GM21360 (cell line): Measurements from ENCODE around the gene REV3L.
"Not testable (repeated sequence)": the region's sequence is repeated elsewhere in the genome, so short reads cannot be mapped to it uniquely, and the experiment has no call there.

Experiments
- ATAC-seq: cut with Tn5 transposase; IDR thresholded peaks from one replicate; pipeline ENCODE4 v1.9.1; 2021; ENCODE audit warnings: mild to moderate bottlenecking, moderate library complexity; ENCODE audit not compliant: unreplicated experiment

REV3L gene

DNA sequence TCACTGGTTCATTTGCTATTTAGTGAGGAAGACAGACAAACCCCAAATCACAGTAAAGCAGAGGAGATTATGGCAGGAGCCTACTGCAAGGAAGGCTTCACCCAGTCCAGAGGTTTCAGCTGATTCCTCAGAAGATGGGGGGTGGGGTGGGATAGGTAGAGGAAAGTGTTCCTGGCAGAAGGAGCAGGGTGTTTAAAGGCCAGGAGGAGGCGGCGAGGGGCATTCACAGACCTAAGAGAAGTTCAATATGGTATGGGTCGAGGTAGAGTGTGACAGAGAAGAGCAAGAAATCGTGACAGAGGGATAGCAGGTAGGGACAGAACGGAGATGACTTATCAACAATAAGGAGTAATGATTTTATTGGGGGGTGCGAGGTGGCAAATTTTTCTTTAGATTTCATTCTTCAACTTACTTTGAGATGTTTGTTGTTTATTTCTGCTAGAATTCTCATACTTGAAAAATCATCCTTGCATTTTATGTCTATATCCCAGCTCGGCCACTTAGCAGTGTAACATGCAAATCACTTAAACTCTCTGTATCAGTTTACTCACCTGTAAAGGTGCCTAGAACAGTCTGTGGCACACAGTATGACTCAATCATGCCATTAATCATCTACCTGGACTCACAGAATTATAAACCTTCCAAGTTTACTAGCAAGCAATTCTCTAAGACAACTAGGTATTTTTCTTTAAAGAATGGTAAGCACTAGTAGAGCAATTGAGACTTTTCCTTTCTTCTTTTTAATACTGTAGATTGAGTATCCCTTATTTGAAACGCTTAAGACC is 176.7 kb downstream of the REV3L start:
- no peak for ATAC-seq

DNA sequence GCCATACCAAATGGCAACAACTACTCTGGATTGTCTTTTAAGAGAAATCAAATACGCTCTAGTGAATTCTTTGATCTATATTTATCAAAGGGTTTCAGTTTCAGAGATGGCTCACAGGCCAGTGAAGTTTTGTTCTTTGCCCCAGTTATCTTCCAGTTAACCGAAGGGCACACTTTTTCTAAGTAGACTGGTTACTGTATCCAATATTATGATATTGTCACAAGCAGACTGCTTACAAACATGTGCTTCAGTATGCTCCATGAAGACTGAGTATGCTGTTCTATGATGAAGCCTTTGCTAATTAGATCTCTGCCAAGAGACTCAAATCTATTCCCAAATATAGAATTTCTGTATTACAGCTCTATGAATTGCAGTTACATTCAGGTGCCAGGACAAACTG is 181.1 kb downstream of the REV3L start:
- peak; percentile 53 for ATAC-seq

DNA sequence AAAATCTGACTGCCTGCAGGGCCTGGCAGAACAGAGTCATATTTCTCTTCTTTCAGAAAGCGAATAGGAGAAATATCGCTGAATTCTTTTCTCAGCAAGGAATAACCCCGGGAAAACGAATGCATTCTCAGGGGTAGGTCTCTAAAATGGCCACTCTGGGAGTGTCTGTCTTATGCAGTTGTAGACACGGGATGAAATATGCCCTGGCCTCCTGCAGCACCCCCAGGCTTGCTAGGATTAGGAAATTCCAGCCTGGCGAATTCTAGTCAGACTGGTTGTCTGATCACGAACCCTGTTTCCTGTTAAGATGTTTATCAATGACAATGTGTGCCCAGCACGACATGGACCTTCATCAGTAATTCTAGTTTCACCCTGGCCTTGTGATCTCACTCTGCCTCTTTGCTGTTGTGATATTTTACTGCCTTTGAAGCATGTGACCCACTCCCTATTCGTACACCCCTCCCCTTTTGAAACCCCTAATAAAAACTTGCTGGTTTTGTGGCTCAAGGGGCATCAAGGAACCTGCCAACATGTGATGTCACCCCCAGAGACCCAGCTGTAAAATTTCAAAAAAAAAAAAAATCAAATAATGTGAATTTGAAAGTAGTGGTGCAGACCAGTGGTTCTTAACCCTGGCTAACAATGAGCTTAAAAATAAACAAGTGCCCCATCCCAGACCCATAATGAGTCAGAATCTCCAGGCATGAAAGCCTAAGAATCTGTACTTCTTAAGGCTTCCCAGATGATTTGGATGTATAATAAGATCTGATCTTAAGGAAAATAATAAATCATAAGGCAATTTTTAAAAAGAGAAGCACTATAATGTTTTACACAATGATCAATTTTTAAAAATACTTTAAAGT is 181.8 kb downstream of the REV3L start:
- ATAC-seq: not testable (repeated sequence)

DNA sequence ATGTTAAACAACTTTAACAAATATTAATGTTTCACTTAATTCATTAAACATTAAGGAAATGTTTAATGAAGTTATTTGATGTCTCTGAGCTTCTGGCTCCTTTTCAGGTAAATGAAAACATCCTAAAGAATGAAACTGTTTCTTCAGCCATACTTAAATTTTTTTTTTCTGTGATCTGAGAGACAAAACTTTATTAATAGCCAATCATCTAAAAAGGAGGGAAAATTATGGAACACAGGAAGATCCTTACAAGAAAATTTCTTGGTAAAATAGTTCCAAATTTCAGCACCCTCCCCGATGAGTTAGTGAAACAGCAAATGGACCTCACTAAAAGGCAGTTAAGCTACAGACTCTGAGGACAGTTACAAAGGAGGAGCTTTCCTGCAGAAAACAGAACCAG is 185.2 kb downstream of the REV3L start:
- ATAC-seq: no peak

DNA sequence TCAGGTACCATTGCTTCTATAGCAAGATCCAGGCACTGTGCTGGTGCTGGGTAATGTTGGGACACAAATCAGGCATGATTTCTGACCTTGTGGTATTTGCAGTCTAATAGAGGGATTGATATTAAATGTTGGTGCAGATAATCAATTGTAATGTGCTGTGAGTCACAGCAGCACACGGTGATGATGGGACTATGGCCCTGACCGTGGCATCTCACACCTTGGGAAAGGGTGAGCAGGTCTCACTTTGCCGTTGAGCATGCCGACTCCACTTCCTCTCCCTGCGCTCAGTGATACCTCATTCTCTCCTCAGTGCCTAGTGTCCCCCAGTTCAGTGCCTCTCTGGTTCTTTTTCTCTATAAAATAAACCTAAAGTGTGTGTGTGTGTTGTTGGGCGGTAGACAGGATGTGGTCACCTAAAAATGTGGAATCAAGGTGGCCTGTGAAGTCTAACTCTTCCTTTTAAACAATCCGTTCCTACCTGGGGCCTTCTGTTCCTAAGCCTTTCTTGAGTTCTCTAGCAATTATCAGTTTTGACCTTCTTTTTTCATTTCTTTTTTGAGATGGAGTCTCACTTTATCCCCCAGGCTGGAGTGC is 188.5 kb downstream of the REV3L start:
- ATAC-seq: no peak

DNA sequence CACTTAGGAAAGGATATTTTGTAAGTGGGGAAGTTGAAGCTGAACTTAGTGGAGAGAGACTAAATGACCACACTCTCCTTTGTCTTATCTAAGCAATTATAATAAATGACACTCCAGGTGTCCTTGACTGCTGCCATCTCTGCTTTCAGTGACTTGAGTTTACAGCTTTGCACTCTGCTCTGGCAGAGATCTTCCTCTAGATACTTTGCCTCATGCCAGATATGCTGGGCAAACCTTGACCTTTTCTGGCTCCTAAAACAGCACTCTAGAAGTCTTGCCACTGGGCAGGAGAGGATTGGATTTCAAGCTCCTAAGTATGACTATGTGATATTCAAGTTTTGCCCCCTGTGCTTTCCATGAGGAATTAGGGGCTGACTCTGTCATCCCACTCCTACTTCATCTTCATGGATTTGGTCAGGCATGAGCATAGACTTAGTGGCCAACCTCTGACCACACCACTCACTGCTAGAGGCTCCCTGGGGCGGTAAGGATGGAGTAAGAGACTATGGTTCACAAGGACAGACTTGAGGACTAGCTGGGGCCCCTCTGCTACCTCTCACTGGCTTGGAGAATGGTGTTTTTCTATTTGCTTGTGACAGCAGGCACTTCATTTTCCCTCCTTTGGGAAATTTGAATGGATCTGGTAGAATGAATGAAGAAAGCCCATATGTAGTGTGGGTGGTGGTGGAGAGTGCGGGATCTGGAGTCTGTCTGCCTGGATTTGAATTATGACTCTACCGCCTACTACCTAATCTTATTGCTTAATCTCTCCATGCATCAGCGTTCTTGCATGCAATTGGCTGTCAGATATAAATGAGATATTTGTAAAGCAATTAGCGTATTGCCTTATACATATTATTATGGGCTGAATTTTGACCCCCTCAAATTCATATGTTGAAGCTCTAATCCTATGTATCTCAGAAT is 191.4 kb downstream of the REV3L start:
- ATAC-seq: no peak

DNA sequence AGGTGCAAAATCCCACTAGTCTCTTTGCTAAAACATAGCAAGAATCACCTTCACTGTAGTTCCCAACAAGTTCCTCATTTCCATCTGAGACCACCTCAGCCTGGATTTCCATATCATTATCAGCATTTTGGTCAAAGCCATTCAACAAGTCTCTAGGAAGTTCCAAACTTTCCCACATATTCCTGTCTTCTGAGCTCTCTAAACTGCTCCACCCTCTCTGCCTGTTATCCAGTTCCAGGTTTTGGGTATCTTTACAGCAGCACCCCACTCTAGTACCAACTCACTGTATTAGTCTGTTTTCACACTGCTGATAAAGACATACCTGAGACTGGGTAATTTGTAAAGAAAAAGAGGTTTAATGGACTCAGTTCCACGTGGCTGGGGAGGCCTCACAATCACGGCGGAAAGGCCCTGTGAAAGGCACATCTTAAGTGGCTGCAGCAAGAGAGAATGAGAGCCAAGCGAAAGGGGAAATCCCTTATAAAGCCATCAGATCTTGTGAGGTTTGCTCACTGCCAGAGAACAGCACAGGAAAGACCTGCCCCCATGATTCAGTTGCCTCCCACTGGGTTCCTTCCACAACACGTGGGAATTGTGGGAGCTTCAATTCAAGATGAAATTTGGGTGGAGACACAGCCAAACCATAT is 192.2 kb downstream of the REV3L start:
- not testable (repeated sequence) for ATAC-seq

DNA sequence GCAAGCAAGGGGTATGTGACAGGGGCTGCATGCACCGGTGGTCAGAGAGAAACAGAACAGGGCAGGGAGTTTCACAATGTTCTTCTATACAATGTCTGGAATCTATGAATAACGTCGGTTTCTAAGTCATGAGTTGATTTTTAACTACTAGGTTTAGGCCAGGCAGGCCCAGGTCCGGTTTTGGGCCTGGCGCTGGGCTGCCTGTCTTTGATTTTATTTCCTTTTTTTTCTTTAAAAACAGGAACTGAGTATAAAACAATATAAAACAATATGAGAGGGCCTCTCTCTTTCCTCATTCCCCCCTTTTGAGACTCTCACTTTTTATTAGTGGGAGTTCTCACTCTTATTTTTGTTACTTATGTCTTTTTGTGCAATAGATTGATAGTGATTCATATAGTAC is 198.7 kb downstream of the REV3L start:
- ATAC-seq: not testable (repeated sequence)

DNA sequence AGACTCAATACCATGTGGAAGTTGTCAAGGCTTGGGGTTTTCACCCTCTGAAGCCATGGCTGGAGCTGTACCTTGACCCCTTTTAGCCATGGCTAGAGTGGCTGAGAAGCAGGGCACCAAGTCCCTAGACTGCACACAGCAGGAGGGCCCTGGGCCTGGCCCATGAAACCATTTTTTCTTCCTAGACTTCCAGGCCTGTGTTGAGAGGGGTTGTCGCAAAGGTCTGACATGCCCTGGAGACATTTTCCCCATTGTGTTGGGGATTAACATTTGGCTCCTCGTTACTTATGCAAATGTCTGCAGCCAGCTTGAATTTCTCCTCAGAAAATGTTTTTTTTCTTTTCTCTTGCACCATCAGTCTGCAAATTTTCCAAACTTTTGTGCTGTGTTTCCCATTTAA is 199.3 kb downstream of the REV3L start:
- no peak for ATAC-seq

DNA sequence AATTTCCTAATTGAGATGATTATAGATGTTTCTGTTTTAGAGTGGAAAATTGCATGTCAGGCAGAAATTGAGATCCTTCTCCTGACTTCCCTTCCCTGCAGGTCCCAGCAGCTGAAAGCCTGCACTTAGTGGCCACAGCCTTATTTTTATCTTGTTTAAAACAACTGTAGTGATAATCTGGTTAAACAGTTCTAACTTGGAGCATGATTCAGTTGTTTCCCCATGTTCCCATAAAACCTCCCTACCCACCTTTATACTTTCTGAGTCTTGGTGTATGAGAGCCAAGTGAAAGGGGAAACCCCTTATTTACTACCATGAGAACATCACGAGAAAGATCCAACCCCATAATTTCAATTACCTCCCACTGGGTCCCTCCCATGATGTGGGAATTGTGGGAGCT is 200.5 kb downstream of the REV3L start:
- no peak for ATAC-seq

DNA sequence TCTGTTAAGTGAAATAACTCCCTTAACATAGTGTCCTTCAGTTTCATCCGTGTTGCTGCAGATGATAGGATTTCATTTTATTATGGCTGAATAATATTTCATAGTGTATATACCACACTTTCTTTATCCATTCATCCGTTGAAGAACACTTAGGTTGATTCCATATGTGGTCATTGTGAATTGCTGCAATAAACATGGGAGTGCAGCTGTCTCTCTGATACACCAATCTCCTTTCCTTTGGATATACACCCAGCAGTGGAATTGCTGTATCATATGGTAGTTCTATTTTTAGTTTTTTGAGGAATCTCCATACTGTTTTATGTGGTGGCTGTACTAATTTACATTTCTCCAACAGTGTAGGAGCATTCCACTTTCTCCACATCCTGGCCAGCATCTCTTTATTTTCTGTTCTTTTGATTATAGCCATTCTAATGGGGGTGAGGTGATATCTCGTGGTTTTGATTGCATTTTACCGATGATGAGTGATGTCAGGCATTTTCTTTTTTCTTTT is 202.5 kb downstream of the REV3L start:
- no peak for ATAC-seq

DNA sequence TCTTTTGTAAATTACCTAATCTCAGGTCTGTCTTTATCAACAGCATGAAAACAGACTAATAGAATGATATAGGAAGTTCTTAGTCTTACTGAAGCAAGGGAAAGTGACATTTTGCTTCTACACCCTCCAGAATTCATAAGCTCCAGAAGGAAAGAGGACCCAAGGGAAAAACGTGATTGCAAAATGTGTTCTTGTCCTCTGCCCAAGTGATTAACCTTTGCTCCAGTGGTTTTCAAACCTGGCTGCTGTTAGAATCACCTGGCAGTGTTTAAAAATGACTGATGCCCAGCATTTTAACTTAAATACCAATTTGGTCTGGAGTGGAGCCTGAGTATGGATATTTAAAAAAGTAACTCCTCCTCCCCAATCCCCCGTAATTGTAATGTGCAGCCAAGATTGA is 204.3 kb downstream of the REV3L start:
- ATAC-seq: no peak

DNA sequence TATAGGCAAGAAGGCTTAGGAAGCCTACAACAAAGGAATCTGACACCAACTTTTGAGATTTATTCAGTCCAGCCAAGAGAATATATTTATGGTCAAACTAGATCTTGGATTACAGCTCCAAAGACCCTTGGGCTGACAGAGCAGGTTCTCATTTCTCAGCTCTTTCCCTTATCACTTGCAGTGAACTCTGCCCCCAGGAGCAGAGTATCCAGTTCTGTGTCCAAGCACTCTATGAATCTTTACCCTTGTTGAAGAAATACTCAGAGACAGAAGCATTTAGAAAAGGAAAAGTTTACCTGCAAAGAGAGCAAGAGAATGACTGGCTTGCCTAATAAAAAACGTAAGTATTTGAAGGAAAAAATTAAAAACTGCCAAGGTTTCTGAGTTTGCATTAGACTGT is 205.2 kb downstream of the REV3L start:
- no peak for ATAC-seq

DNA sequence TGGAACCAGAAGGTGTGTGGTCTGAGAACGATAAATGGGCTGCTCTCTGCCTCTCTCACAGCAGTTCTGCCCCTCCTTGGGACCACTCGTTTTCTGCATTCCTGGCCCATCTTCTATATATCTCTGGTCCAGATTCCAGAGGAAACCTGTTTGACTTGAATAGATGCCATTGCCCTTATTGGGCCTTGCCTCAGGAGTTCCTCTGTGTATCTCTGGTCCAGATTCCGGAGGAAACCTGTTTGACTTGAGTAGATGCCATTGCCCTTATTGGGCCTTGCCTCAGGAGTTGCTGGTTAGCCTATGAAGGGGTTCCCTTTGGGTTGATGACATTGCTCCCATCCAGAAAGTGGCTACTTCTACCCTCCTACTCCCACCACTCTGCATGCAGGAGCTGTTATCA is 206.3 kb downstream of the REV3L start:
- no peak for ATAC-seq

DNA sequence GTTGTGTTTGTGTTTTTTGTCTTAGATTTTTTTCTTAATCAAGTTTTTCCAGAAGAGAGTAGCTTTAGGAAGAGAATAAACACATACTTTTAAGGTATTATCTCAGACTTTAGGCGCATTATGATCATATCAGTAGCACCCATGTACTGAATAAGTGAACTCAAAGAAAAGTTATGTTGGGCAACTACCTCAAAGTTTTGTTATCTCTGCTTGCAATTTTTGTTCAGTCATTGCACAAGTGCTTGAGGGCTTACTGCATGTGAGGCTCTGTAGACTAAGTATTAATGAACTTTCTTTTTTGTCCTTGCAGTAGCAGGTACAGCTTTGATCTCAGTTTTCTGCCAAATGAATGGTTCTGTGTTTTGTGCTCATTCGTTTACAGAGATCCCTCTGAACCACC is 206.7 kb downstream of the REV3L start:
- no peak for ATAC-seq

DNA sequence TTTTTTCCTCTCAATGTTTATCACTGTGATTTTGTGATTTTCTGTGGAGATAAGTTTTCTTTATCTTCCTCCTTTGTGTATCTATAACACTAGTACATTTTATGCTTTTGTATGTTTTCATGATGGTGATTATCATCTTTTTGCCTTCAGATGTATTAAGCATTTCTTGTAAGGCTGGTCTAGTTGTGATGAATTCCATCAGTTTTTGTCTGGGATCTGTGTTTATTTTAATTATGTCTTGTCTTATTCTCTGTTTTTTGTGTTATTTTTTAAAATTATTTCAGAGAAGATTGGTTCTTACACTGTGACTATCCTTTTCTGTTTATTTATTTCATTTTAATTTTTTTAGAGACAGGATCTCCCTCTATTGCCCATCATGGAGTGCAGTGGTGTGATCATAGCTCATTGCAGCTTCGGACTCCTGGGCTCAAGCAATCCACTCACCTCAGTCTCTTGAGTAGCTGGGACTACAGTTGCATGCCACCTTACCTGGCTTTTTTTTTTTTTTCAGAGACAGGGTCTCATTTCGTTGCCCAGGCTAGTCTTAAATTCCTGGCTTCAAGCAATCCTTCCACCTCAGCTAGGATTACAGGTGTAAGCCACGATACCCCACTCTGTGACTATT is 208.3 kb downstream of the REV3L start:
- ATAC-seq: no peak

DNA sequence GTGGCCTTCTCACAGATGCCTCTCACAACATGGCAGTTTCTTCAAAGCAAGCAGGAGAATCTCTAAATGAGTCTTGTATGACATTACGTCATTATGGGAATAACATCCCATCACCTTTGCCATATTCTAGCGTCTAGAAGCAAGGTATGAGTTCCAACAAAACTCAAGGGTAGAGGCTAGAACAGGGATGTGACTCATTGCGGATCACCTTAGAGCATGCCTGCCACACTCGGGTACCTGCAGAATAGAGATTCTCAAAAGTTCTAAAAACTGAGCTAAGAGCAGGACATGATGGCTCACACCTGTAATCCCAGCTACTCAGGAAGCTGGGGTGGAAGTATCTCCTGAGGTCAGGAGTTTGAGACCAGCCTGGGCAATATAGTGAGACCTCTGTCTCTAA is 212.9 kb downstream of the REV3L start:
- no peak for ATAC-seq

DNA sequence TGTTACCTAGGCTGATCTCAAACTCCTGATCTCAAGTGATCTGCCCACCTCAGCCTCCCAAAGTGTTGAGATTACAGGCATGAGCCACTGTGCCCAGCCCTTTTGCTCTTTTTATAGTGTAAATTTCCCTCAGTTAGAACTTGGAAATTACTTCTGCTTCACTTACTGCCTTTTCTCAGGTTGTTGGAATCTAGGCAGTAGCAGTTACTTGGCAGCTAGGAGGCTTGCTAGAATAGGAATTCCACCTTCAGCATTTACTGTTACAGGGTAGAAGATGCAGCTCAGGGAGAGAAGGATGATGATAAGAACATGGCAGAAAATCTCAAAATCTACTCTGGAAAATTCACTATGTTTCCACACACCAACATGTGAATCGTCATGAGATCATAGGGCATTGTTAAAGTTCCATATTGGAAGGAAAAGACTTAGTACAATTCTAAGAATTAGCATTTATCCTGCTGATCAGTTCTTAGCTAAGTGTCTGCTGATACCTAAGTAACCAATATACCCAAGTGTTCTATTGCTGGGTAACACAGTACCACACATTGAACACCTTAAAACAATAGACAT is 213.5 kb downstream of the REV3L start:
- no peak for ATAC-seq

DNA sequence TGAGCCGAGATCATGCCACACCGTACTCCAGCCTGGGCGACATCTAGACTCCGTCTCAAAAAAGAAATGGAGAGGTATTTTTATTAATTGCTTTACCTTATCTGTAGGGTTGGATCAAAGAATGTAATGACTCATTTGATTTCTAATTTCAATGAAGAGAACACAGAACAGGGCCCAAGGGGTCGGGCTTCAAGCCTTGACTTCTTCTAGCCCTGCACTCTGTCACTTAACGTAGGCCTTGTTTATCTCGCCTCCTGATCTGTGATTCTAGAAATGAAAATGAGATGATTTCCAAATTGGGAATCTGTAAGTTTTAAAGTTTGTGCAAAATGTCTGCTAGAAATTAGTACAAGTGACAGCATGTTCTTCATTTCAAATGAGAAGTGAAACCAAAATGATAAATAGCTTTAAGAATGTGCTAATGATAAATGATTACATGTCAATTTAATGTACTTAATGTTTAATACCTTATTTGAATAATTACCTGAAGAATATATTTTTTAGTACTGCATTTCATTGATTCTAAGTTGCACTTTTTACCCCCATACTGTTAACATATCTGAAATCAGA is 215.2 kb downstream of the REV3L start:
- ATAC-seq: no peak
